Left kidney (tissue), 2 donors: ENCODE results near the gene FOXP1. TPM values are rescaled to one million over a fixed set of nuclear protein-coding genes. Genes with fewer than 3 reads are reported as not detected.

Experiments used
- DNase-seq: peaks from one replicate; pipeline ENCODE4 v3.0.0-alpha.2; 2013
- polyA plus RNA-seq: library from polyadenylated mRNA; unstranded; fragments of 120-200 nt; gene quantifications from one replicate; pipeline ENCODE4 v1.2.1, GENCODE V29; 2013; ENCODE audit not compliant: insufficient read length

FOXP1 gene
- polyA plus RNA-seq, 1 donor = 46.7 TPM

GRCh38 chr3:71565976-71566375, 17.6 kb downstream of the FOXP1 start:
- DNase-seq = no peak

DNA sequence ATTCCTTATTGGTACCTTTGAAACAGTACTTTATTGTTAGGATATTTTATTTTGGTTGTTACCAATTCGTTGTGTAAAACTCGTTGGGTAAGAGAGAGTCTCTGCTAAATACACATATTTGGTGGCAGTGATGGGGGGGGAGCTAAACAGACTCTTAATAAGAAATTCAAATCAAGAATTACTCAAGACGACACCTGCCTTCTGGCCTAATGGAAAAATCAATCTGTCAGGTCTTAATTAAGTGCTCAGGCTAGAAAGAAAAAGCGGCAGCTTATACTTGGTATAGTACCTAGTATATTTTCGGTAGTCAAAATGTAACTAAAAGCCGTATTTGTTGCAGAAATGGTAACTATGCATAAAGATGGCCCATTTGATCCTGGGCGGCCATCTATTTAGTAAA, 18.2 kb downstream of the FOXP1 start:
- no peak for DNase-seq

GRCh38 chr3:71564361-71564760, 19.2 kb downstream of the FOXP1 start:
- no peak for DNase-seq

GRCh38 chr3:71563827-71564226, 19.7 kb downstream of the FOXP1 start:
- no peak for DNase-seq

- no peak for DNase-seq
Observed at GRCh38 chr3:71562938-71563337, 20.6 kb downstream of the FOXP1 start.

- DNase-seq = no peak
Observed at GRCh38 chr3:71560665-71561064, 22.9 kb downstream of the FOXP1 start.

GRCh38 chr3:71559578-71560162, 23.9 kb downstream of the FOXP1 start:
- DNase-seq = no peak

DNA sequence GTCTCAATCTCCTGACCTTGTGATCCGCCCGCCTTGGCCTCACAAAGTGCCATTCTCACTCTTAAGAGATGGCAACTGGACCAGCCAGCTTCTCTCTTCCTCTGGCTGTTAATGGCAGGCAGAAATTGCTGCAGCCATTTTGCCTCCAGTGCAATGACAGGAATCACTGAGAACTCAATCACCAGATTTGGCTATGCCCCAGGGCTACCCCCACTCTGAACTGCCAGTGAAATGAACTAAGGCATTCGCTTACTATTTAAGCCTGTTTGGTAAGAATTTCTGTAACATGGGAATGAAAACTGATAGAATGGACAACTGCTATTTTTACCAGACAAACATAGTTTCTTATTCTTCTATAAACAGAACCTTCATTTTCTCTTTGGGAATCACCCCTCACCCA, 24.5 kb downstream of the FOXP1 start:
- DNase-seq = no peak

DNA sequence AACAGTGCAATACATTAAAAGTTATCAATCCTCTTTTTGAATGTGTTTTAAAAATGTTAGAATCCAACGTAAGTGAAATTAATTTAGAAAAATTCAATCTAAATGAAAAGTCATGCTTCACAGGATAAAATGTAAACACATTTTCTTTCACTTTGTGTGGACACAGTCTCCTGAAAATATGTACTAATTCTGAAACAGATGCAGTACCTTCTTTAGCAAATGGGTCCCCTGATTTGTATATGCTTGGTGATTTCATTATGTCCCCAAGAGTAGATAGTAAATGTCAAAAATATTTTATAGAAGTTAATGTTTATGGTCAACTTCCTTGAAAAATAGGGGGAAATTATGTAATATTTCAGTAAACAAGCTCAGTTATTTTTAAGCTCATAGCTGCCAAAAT, 28.9 kb downstream of the FOXP1 start:
- DNase-seq = no peak

GRCh38 chr3:71551311-71551919, 32.1 kb downstream of the FOXP1 start:
- no peak for DNase-seq

DNA sequence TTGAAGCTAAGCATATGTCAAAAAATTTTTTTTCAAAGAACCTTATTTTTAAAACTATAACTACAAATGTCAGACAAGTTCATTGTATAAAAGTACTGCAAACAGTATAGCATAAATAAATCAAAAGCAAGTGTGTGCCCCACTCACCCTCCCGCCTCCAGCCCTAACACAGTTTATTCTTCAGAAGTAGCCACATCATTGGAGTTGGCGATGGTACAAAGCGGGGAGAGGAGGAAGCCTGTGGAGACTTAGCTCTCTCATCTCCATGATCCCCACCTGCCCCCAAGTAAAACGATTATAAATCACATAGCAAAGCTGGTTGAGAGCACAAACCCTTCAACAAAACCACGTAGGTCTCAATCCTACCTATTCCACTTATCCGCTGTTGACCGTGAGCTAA, 33.6 kb downstream of the FOXP1 start:
- DNase-seq = no peak

DNA sequence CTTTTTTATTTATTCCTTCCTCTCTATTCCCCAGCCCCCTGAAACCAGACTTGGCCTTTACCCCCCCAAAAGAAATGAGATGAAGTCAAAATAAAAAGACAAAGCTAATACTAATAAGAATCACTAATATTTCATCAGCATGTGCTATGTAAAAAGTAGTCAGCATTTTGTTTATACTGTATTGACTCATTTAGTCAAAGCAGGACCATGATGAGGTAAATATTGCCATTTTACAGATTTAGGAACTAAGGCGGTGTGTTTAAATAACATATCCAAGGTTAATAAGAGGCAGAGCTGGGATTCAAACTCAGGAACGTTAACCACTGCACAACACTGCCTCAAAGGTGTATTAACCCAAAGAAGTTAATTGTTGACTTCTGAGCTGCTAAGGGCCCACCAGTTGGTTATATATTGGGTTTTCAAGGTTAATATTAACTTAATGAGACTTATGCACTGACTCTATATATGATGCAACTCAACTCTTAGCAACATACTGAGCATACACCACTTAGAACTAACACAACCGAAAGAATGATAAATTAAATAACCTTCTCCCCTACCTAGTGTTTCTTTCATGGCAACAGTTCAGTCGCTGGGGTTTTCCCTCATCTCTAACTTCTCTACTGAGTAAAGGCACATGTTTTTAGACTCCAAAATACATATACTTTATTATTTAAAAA, 34.7 kb downstream of the FOXP1 start:
- no peak for DNase-seq

- DNase-seq = no peak
Observed at GRCh38 chr3:71547249-71548198, 36.0 kb downstream of the FOXP1 start.

- DNase-seq = no peak
Observed at GRCh38 chr3:71546821-71547220, 36.7 kb downstream of the FOXP1 start.

DNA sequence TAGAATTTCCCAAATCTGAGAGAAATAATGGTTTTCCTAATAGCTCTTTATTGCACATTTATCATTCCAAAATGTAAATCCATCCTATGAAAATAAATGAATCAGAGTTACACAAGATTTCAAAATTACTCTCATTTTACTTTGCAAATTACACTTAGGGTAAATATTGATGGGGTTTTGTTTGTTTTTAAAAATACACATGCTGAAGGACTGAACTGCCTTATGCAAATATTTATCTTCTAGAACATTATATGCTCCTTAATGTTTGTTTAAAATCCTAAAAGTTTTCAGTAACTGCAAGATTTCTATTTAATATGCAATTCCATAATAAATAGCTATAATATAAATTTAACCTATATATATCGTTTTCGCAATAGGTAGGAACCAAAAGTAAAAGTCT, 38.2 kb downstream of the FOXP1 start:
- no peak for DNase-seq

GRCh38 chr3:71543371-71544016, 40.0 kb downstream of the FOXP1 start:
- DNase-seq = no peak

DNA sequence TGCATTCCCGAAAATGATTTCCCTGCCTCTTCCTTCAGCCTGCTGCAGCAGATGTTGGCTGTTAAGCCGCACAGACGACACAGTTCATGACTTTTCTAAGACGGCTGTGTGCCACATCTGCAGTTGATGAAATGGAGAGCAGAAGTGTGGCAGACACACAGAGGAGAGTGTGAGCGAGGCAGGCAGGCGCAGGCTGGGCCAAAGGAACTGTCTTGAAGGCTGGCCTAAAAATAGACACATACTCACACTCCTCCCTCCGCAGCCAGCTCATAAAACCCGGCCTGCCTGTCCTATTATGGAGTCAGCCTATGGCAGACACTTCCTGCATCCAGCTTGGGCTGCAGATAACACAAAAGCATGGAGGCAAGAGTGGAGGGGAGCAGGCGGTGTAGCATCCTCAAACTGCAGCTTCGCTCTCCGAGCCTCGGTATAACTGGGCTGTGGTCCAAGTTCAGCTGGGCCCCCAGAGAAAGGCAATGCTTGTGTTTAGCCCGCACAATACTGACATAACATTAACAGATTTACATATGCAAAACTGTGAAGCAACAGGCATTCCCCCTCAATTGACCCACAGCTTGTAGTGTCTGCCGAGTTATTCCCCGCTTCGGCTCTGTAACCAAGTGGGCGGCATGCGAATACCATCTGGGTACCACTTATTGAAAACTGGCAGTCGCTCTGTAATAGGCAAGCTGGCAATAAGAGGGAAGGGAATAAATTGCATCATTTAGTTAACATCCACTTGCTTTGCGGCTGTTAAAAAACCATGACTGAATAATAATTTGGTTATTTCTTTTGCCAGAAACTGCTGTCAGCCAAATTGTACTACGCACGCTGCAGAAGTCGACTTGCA, 40.8 kb downstream of the FOXP1 start:
- DNase-seq = peak; percentile 69

- no peak for DNase-seq
Observed at GRCh38 chr3:71541313-71541712, 42.2 kb downstream of the FOXP1 start.

DNA sequence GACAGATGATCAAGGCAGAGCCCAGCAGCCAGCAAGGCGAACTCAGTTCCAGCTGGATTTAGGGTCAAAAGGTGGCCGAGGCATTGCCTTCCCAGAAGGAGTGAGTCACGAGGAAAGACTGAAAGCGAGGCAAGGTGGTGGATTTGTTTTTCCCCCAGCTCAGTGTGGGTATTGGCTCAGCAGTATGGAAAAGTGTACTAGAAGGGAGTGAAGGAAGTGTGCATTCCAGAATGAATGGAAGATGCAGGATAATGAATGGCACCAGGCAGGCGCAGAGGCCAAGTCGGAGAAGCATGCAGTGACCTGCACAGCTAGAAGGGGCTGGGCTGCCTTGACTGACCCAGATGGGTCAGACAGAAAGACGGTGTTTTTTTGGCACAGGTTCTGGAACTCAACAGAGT, 46.3 kb downstream of the FOXP1 start:
- no peak for DNase-seq

- DNase-seq = no peak
Observed at GRCh38 chr3:71536376-71536965, 47.1 kb downstream of the FOXP1 start.

DNA sequence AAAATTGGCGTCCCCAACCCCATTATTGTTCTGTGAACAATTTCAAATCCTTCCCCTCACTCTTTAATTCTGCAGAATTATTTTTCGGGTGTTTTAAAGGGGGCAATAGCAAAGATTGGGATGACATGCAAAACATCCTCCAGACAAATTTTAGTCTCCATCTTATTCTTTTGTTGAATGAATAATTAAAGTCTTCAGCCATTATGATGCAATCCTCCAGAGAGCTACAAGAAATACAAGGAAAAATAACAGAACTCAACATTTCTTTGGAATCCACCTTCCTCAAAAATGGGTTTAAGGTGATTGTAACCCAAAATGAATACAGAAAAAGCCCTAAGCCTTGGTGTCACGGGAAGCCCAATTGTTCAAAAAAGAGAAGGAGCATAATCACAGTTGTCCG, 49.9 kb downstream of the FOXP1 start:
- no peak for DNase-seq
